Activated CD4-positive, alpha-beta T cell treated with anti-CD3 and anti-CD28 coated beads, Interleukin-2, Interleukin-4, amounts not matched to agents 100 ng/mL and 50 ng/mL, durations not matched to agents 16 hours and 8 hours (primary cell): ENCODE results near the gene GIGYF1.

Experiments used
- DNase-seq: peaks from one replicate; pipeline ENCODE4 v3.0.0-alpha.2; 2020; ENCODE audit warnings: low spot score

GIGYF1 gene

DNA sequence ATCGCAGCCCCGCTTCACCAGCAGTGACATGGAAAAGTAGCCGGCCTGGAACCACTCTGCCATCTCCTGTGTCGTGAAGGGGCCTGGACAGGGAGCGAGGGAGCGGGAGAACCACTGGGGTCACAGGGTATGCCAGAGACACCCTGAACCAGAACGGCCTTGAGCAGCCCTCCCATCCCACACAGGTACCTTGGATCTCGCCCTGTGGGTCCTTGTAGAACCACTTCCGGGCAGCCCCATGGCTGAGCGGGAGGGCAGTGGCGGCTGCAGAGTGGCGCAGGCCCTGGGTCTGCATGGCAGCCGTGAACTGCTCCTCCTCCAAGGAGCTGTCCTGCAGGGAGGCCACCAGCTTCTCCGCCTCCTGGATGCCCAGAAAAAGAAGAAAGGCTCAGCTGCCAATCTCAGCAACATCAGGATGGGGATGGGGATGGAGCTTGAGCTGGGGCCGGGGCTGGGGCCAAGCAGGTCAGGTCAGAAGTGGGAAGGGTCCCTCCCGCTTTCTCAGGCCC is 9.5 kb downstream of the GIGYF1 start:
- DNase-seq, result no peak

DNA sequence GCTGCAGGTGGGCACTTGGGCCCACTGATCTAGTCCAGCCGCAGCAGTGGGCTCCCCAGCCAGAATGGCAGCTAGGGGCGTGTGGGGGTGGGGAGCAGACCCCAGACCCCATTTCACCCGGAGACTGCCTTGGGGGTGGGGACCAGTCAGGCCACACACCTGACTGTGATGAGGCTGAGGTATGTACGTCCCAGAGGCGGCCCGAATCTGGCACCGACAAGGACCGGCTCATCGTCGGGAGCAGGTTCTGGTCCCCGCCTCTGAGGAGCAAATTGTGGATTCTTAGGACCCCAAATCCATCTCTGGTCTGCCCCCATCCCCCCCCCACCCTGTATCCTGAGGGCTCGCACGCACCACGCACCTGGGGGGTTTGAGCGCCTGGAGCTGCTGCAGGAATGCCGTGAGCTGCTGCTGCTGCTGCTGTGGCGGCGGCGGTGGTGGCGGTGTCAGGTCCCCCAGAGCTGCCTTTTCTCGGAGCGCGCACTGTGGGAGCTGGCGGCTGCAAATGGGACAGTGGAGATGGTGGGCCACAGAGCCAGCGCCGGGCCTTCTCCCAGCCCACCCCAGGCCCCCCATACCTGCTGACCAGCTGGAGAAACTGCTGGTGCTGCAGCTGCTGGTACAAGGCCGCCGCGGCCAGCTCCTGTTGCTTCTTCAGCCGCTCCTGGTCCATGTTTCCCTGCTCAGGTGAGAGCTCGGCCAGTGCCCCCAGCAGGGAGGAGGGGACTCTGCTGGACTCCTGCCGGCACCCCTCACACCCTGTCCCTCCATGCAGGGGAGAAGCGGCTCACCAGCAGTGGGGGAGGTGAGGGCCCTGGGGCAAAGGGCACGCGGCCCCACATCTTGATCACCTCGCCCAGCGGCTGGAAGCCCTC is 10.2 kb downstream of the GIGYF1 start:
- DNase-seq, result no peak

DNA sequence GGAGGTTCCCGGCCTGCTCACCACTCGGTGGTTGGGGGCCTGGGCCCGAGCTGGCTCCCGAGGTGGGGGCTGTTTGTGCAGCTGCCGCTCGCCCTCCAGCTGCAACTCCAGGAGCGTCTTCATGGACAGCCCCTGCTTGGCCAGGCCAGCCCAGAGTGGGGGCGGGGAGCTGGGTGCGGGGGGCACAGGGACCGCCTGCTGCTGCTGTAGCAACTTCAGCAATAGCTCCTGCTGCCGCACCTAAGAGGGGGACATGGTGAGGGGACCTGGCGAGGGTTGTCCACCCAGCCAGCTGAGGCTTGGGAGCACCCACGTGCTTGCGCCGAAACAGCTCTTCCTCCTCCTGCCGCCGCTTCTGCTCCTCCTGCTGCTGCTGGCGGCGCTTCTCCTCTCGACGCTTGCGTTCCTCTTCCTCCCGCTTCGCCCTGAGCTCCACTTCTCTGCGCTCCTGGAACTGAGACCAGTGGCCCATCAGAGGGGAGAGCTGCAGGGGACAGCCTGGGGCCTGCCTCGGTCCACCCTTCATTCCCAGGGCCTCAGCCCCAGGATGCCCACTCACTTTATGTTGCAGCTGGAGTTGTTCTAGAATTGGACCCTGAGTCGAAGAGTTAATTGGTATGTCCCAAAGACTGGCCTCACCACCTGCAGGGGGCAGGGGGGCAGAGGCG is 10.9 kb downstream of the GIGYF1 start:
- no peak for DNase-seq

DNA sequence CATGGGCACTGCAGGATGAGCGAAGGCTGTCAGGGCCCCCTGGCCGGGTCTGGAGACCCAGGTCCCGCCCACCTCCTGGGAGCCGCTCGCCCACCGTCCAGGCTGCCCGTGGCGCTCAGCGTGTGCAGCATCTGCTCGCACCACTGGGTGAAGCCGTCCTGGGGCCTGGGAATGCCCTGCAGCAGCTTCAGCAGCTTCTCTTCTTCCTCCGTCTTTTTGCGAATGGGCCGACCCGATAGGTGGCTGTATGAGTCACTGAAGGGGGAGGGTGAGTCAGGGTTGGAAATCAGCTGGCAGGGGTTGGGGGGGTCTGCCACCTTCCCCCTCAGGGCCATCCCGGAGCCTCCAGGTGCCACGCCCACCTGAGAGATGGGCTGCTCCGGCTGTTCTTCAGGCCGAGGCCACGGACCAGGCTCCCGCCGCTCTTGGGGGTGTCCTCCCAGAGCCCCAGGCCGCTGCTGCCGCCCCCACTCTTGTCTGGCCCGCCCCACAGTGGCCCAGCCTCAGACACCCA is 11.8 kb downstream of the GIGYF1 start:
- no peak for DNase-seq

DNA sequence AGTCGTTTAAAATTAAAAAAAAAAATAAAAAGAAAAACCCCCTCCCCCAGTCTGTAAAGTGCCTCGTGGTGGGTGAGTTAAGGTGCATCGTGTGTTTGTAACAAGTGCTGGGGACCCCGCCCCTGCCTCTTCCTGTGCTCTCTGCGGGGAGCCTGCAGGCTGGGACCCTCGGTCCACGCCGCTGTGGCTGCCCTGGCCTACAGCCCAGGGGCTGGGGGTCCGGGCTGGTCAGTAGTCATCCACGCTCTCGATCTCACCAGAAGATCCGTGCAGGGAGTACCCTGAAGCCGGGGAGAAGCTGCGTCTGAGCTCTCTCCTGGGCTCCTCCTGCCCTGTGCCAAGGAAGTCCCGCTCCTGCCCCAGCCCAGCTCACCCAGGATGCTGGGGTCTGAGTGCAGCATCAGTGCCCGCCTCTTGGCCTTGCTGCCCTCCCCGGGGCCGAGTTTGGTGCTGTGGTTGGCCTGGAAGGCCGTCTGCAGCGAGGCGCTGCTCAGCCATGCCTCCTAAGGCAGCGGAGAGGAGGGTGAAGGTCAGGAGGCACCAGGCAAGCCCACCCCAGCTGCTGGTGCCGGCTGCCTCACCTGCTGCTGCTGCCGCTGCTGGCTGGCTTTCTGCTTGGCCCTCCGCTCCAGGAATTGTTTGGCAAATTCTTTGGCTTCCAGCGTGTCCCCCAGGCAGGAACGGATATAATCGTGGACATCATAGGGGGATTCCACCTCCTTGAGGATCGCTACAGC is 12.4 kb downstream of the GIGYF1 start:
- DNase-seq, result no peak

DNA sequence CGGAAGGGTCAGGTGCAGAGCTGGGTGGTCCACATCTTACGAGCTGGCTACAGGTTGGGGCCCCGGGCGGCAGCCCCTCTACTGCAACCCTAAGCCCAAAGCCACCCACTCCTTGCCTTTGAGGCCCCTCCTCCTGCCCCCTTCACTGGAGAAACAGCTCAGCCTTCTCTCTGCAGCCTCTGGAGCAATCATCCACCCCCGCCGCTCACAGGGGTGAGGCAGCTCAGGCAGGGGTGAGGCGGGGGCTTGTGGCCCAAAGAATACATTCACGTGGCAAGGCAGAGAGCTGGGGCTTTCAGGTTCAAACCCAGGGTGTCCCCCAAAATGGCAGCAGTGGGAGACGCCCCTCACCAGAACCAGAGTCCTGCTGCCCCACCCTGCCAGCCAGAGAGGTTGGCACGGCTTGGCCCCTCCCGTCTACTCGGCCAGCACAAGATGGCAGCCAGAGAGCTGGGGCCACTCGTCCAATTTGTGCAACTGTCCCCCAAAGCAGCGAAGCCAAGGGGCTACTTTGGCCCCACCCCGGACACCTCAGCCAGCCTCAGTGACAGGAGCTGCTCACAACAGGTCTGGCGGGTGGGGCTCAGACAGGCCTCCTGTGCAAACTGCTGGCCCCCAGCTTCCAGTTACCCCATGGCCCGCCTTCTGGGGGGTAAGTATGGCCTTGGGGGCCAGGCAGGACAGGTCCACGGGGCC is 13.3 kb downstream of the GIGYF1 start:
- no peak for DNase-seq

DNA sequence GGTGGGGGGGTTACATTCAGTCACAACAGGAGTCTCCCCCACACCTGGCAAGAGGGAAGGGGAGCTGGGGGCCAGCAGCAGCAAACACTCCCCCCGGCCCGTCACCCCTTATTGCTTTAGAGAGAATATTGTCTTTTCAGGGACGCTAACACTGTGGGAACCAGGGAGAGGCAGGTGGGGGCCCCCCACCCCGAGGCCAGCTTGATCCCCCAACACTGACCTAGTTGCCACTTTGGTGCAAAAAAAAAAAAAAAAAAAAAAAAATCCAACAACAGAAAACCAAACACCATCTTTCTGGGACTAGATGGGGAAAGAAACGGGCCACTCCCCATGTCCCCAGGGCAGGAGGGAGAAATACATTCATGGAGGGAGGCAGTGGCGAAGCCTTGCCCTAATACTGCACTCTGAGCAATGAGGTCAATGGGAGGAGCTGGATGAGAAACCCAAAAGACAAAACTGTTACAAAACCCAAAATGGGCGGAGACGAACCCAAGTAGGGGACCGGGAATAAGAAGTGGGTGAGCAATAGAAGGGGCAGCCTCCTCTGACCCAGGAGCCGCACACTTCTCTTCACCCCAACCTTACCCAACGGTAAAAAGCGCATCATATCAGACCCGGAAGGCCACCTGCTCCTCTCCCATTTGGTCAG is 14.0 kb downstream of the GIGYF1 start:
- DNase-seq, result no peak

DNA sequence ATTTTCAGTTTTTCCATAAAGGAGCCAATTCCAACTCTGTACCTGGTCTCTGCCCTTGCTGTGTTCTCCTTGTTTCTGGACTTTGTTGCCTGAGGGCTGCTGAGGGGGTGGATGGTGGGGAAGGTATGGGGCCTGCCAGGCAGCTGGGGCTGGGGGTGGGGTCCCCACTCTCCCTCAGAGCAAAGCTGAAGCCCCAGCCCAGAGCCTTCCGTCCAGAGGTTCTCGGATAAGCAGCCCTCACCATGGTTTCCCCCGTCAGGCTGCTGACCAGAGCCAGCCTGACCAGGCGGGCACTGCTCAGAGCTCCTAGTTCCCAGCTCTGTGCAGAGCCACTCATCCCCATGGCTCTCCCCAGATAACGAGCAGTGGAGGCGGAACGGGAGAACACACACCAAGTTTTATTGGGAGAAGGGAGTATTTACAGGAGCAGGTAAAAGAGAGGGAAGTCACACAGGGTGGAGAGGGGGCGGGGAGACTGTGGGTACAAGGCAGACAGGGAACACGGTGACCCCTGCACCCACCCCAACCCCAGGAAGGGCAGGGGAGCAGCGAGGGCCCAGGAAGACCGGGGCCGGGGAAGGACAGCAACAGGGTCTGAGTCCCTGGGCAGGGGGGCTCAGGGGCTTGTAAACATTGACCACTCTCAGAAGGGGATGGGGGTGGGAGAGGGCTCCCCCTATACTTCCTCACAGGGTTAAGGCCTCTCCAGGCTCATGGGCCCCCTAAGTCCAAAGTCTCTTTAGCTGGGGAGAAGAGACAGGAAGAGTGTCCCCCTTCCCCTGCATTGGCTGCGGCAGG is 14.7 kb downstream of the GIGYF1 start:
- DNase-seq, result no peak

DNA sequence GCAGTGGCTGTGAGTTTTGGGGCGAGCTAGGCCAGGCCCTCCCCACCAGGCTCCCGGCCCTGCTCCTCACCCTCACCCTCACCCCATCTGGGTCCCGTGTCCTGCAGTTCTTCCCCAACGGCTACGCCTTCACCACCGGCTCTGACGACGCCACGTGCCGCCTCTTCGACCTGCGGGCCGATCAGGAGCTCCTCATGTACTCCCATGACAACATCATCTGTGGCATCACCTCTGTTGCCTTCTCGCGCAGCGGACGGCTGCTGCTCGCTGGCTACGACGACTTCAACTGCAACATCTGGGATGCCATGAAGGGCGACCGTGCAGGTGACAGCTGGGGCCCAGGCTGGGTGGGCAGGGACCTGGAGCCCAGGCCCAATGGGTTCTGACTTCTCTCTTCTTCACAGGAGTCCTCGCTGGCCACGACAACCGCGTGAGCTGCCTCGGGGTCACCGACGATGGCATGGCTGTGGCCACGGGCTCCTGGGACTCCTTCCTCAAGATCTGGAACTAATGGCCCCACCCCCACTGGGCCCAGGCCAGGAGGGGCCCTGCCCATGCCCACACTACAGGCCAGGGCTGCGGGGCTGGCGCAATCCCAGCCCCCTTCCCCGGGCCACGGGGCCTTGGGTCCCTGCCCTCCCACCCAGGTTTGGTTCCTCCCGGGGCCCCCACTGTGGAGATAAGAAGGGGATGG is 15.6 kb downstream of the GIGYF1 start:
- no peak for DNase-seq

DNA sequence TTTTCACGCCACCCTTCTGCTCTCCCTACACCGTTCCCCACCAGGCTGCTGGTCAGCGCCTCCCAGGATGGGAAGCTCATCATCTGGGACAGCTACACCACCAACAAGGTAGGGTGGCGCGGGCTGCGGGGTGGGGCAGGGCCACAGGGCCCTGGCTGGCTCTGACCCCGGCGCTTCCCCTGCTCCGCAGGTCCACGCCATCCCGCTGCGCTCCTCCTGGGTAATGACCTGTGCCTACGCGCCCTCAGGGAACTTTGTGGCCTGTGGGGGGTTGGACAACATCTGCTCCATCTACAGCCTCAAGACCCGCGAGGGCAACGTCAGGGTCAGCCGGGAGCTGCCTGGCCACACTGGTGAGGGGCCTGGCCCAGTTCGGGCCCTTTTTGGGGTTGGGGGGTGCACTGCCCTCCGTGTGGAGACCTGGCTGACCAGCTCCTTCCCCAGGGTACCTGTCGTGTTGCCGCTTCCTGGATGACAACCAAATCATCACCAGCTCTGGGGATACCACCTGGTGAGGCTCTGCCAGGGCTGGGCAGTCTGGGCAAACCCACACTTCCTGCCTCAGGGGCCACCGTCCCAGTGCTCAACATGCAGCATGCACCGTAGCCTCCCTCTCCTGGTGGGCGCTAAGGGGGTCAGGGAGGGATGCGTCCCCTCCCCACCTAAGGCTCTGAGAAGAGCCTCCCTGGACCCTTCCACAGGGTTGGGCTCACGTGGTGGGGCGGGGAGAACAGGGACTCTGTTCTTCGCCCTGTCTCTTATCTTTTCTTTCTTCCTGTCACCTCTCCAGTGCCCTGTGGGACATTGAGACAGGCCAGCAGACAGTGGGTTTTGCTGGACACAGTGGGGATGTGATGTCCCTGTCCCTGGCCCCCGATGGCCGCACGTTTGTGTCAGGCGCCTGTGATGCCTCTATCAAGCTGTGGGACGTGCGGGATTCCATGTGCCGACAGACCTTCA is 16.5 kb downstream of the GIGYF1 start:
- no peak for DNase-seq

DNA sequence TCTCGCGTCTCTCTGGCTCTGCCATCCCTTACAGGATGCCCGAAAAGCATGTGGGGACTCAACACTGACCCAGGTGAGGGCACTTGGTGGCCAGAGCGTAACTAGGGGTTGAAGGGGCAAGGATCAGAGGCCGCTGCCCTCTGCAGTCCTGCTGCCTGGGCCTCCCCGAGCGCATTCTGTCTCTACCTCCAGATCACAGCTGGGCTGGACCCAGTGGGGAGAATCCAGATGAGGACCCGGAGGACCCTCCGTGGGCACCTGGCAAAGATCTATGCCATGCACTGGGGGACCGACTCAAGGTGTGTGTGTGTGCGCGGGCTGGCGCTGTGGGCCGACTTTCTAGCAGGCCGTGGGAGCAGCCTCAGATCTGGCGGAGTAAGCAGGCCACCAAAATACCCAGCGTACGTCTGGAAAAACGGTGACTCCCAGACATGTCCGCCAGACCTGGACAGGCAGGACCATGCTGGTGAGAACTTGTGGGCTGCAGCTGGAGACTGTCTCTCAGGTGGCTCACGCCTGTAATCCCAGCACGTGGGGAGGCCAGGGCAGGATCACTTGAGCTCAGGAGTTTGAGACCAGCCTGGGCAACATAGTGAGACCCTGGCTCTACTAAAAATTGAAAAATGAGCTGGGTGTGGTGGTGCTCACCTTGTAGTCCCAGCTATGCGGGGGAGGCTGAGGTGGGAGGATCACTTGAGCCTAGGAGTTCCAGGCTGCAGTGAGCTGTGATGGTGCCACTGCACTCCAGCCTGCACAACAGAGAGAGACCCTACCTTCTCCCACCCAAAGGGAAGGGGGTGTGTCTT is 17.3 kb downstream of the GIGYF1 start:
- no peak for DNase-seq

DNA sequence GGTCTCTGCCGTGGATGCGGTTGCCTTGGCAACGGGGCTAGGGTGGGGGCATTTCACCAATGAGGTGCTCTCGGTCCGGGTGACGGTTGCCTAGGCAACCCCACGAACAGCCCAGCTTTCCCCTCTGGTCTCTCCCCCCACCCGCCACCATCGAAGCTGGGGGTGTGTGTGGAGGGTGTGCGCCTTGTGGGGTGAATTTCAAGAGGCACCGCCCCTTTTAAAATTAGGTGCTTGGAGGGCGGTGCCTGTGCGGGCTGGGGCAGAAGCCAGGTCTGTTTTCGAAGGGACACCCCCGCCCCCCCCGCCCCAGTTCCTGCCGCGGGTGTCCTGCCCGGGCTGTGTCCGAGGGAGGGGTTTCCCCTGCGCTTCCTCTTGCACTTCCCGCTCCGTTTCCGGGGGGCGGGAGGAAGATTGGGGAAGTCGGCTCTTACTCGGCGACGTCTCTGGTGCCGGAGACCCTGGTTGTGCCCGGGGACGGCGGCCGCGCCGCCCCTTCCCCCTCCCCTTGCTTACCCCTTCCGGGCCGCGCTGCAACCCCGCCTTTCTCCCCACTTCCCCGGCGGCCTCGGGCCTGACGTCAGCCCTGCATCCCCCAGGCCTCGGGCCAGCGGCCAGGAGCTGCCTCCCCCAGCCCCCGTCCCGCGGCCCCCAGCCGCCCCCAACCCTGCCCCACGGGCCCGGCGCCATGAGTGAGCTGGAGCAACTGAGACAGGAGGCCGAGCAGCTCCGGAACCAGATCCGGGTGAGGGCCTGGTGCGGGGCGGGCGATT is 18.3 kb downstream of the GIGYF1 start:
- peak; percentile 88 for DNase-seq

DNA sequence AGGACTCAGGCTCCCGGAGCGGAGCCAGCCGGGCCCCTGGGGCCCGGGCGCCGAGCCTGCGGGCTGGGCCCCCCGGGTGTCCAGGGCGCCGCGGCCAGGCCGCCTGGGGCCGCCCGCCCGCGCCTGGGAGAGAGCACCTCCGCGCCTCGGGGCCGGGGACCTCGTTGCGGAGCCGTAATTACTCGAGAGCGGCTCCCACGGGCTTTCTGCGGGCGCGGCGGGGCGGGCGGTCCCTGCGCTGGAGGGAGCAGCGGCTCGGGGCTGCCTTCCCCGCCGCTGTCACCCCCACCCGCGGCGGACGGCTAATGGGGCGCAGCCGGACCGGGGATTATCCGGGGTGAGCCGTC is 19.0 kb downstream of the GIGYF1 start:
- no peak for DNase-seq

DNA sequence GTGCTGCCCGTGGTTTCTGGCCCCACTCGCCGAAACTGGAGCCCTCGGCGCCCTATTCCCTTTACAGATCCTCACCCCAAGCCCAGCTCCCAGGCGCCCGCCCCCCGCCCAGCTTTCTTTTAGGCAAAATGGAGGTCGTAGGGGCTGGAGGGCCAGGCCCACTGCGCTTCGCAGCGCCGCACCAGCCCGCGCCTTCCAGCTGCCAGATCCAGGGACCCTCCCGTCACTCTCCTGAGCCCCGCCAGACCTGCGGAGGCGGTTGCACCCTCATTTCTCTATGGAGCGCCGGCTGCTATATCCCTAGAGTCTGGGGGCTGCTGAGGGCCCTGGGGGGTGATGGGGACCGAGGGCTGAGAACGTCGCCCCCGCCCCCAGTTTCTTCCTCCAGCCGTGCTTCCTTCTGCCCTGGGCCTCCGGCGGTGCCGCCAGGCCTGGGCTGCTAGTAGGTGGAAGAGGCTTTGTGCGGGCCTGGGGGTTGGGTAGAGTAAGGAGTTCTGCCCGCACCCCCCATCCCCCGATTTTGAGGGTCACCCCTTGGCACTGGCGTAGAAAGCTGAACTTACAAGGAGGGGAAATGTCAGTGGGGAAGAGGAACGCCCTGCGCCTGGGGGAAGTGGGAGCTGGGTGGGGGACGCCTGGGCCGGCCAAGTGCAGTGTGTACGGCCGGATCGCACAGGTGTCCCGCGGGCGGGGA is 19.5 kb downstream of the GIGYF1 start:
- no peak for DNase-seq

DNA sequence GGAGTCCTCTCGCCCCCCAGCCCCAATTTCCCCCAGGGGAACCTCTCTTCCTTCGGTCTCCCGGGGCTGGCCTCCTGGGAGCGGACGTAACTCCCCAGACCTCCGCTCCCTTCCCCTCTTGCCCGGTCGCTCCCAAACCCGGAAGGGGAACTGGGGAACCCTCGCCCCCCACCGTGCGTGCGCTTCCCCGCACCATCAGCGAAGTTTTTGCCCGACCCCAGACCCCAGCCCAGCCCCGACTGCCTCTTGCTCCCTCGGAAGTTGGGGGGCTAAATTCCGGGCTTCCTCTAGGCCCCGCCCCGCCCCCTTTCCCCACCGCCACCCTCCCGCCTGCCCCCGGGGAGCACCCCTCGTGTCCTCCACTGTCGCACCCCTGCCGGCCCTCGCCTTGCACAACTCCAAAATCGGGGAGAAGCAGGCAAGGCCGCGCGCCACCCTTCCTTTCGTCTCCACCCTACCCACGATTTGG is 20.1 kb downstream of the GIGYF1 start:
- DNase-seq, result no peak

DNA sequence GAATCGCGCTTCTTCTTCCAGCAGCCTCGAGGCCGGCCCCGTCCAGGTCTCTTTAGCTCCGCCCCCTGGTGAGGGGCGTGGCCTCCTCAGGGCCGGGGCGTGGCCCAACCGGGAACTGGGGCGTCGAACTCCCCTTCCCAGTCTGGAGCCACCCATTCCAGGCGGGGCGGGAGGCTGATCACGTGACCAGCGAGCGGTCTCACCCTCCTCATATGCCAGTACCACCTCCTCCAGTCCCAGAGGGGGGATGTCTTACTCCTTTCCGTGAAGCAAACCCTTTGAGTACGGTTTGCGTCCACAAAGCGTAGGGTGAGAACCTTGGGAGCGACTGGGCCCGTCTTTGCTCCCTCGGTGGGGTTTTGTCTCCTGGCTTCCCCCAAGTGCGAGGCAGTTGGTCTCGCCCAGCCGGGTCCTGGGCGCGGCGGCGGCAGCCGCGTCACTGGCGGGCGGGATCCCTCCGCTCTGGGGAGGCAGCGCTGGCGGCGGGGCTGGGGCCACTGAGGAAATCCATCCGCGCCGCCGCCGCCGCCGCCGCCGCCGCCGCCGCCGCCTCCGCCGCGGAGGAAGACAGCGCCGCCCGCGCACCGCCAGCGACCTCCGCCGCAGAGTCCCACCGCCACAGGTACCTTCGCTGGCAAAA is 20.6 kb downstream of the GIGYF1 start, which contains the start of gene GNB2:
GNB2 (plus strand) TSS at position 439 of the 640 bp plus-strand sequence. CDS start 2,526 bp downstream, outside the sequence.
- DNase-seq, result peak; percentile 99
